Measurements from ENCODE around the gene KRTAP20-1.

The KRTAP20-1 gene

GRCh38 chr21:30638686-30639085, 22.5 kb downstream of the KRTAP20-1 start:
- no peak for DNase-seq (ENCODE audit: low spot score)
- TF ChIP-seq, protein P1, sequence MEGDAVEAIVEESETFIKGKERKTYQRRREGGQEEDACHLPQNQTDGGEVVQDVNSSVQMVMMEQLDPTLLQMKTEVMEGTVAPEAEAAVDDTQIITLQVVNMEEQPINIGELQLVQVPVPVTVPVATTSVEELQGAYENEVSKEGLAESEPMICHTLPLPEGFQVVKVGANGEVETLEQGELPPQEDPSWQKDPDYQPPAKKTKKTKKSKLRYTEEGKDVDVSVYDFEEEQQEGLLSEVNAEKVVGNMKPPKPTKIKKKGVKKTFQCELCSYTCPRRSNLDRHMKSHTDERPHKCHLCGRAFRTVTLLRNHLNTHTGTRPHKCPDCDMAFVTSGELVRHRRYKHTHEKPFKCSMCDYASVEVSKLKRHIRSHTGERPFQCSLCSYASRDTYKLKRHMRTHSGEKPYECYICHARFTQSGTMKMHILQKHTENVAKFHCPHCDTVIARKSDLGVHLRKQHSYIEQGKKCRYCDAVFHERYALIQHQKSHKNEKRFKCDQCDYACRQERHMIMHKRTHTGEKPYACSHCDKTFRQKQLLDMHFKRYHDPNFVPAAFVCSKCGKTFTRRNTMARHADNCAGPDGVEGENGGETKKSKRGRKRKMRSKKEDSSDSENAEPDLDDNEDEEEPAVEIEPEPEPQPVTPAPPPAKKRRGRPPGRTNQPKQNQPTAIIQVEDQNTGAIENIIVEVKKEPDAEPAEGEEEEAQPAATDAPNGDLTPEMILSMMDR (IDR thresholded peaks at IDR 0.05): no peak
- no peak overlapping the region for H3K27ac ChIP-seq
- no peak overlapping the region for H3K4me3 ChIP-seq

DNA sequence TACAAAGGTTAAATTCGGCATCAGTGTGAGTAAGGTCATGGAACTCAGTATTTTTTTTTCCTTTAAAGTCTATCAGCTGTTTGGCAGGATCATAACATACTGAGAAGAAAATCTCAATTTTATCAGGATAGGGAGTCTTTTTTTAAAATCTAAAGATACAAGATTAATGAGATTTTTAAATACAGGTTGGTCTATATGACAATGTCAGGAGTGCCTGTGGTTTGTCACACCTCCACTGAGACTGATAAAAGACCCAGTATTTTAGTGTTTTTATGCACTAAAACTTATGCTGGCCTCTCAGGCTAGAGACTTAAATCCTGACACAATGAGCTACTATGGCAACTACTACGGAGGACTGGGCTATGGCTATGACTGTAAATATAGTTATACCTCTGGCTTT, 26.3 kb downstream of the KRTAP20-1 start, which contains the start of gene KRTAP20-3:
TSS of gene KRTAP20-3 (plus strand) at position 301 of the 400 bp plus-strand sequence.
- TF ChIP-seq, protein P1 (IDR thresholded peaks at IDR 0.05): no peak
- H3K4me3 ChIP-seq: no peak within 1 kb of the TSS
- DNase-seq (ENCODE audit: low spot score): no peak
- H3K27ac ChIP-seq: no peak within 1 kb of the TSS

- no peak for DNase-seq (ENCODE audit: low spot score)
- TF ChIP-seq, protein P1 (IDR thresholded peaks at IDR 0.05): no peak
- H3K4me3 ChIP-seq: no peak overlapping the region
- no peak overlapping the region for H3K27ac ChIP-seq
Observed at GRCh38 chr21:30646904-30647414, 30.7 kb downstream of the KRTAP20-1 start.

- H3K27ac ChIP-seq: no peak overlapping the region
- DNase-seq (ENCODE audit: low spot score): no peak
- H3K4me3 ChIP-seq: no peak overlapping the region
- TF ChIP-seq, protein P1 (IDR thresholded peaks at IDR 0.05): no peak
Observed at GRCh38 chr21:30652891-30653290, 36.7 kb downstream of the KRTAP20-1 start.

All from coronary artery (tissue), 2 donors.